ENCODE data around the gene CTIF. TPM values are rescaled to one million over a fixed set of nuclear protein-coding genes. Genes with fewer than 3 reads are reported as not detected.

CTIF gene
- total RNA-seq, 1 donor from 2014 or later = 51.5 TPM

GRCh38 chr18:48775372-48776155 is 236.7 kb downstream of the CTIF start:
- no peak for DNase-seq (ENCODE audit: low spot score)
- Mint-ChIP-seq H3K4me3 (ENCODE audit: unreplicated experiment) (peak overlapping the region; percentile 35), H3K27ac (ENCODE audit: unreplicated experiment) (no peak overlapping the region), H3K36me3 (ENCODE audit: low read depth, unreplicated experiment) (peaks cover 26% of the 10 kb centered on the region), H3K27me3 (ENCODE audit: unreplicated experiment) (peaks cover 5% of the 10 kb centered on the region), H3K9me3 (ENCODE audit: unreplicated experiment) (no peaks in the 10 kb centered on the region), H3K4me1 (ENCODE audit: unreplicated experiment) (peaks cover 29% of the 10 kb centered on the region)
- TF ChIP-seq CTCF (IDR thresholded peaks at IDR 0.05; ENCODE audit: unreplicated experiment) = no peak

- Mint-ChIP-seq H3K36me3 (ENCODE audit: low read depth, unreplicated experiment) (peaks cover 26% of the 10 kb centered on the region), H3K27ac (ENCODE audit: unreplicated experiment) (no peak overlapping the region), H3K4me3 (ENCODE audit: unreplicated experiment) (no peak overlapping the region), H3K27me3 (ENCODE audit: unreplicated experiment) (peaks cover 9% of the 10 kb centered on the region), H3K4me1 (ENCODE audit: unreplicated experiment) (peaks cover 35% of the 10 kb centered on the region), H3K9me3 (ENCODE audit: unreplicated experiment) (no peaks in the 10 kb centered on the region)
- no peak for TF ChIP-seq CTCF (IDR thresholded peaks at IDR 0.05; ENCODE audit: unreplicated experiment)
- DNase-seq (ENCODE audit: low spot score) = no peak
Measured at GRCh38 chr18:48776156-48776555, 237.3 kb downstream of the CTIF start.

GRCh38 chr18:48776641-48777025 is 237.8 kb downstream of the CTIF start:
- Mint-ChIP-seq H3K27me3 (ENCODE audit: unreplicated experiment) (peaks cover 9% of the 10 kb centered on the region), H3K27ac (ENCODE audit: unreplicated experiment) (no peak overlapping the region), H3K4me1 (ENCODE audit: unreplicated experiment) (peaks cover 38% of the 10 kb centered on the region), H3K4me3 (ENCODE audit: unreplicated experiment) (no peak overlapping the region), H3K9me3 (ENCODE audit: unreplicated experiment) (no peaks in the 10 kb centered on the region), H3K36me3 (ENCODE audit: low read depth, unreplicated experiment) (peaks cover 26% of the 10 kb centered on the region)
- no peak for DNase-seq (ENCODE audit: low spot score)
- no peak for TF ChIP-seq CTCF (IDR thresholded peaks at IDR 0.05; ENCODE audit: unreplicated experiment)

- Mint-ChIP-seq H3K36me3 (ENCODE audit: low read depth, unreplicated experiment) (peaks cover 22% of the 10 kb centered on the region), H3K9me3 (ENCODE audit: unreplicated experiment) (no peaks in the 10 kb centered on the region), H3K4me3 (ENCODE audit: unreplicated experiment) (no peak overlapping the region), H3K4me1 (ENCODE audit: unreplicated experiment) (peaks cover 38% of the 10 kb centered on the region), H3K27me3 (ENCODE audit: unreplicated experiment) (peaks cover 9% of the 10 kb centered on the region), H3K27ac (ENCODE audit: unreplicated experiment) (peak overlapping the region; percentile 42)
- peak; percentile 82 for TF ChIP-seq CTCF (IDR thresholded peaks at IDR 0.05; ENCODE audit: unreplicated experiment)
- peak; percentile 76 for DNase-seq (ENCODE audit: low spot score)
Measured at GRCh38 chr18:48777026-48777743, 238.4 kb downstream of the CTIF start.

- H3K36me3 Mint-ChIP-seq (ENCODE audit: low read depth, unreplicated experiment) = peaks cover 17% of the 10 kb centered on the region
- no peak for DNase-seq (ENCODE audit: low spot score)
- H3K27me3 Mint-ChIP-seq (ENCODE audit: unreplicated experiment) = peaks cover 9% of the 10 kb centered on the region
- no peak for TF ChIP-seq CTCF (IDR thresholded peaks at IDR 0.05; ENCODE audit: unreplicated experiment)
- H3K27ac Mint-ChIP-seq (ENCODE audit: unreplicated experiment) = peak overlapping the region; percentile 42
- no peaks in the 10 kb centered on the region for H3K9me3 Mint-ChIP-seq (ENCODE audit: unreplicated experiment)
- H3K4me1 Mint-ChIP-seq (ENCODE audit: unreplicated experiment) = peaks cover 34% of the 10 kb centered on the region
- no peak overlapping the region for H3K4me3 Mint-ChIP-seq (ENCODE audit: unreplicated experiment)
Measured at GRCh38 chr18:48777744-48778116, 238.9 kb downstream of the CTIF start.
